Natural killer cell (primary cell): ENCODE measurements around the gene UBAC2. TPM values are rescaled to one million over a fixed set of nuclear protein-coding genes. Genes with fewer than 3 reads are reported as not detected.

Experiments used
- ATAC-seq, 3 donors: fragments of 150-1000 bp in 2 of 3; fragments of 200-7000 bp in 1 of 3; cut with Tn5 transposase; 1 replicate in 1 of 3; 2 replicates in 2 of 3; pipeline ENCODE4 v1.10.0; 2021; ENCODE audit warnings: mild to moderate bottlenecking in 2 of 3, moderate library complexity in 2 of 3
- DNase-seq, 2 donors: peaks; one replicate each; pipeline versions ENCODE4 v3.0.0 to v3.0.0-alpha.2; 2013 to 2021; ENCODE audit warnings: mixed read lengths in 1 of 2
- H3K27ac ChIP-seq: one replicate; pipeline ENCODE4 v1.5.1; 2013; ENCODE audit warnings: mild to moderate bottlenecking, low read length
- H3K27me3 ChIP-seq: one replicate; pipeline ENCODE4 v1.6.1; 2013; ENCODE audit warnings: low read length; ENCODE audit not compliant: control insufficient read depth, insufficient read depth
- H3K36me3 ChIP-seq: one replicate; pipeline ENCODE4 v1.6.1; 2013; ENCODE audit warnings: low read length; ENCODE audit not compliant: control insufficient read depth, insufficient read depth
- H3K4me1 ChIP-seq: one replicate; pipeline ENCODE4 v1.6.1; 2013; ENCODE audit warnings: low read length; ENCODE audit not compliant: control insufficient read depth, insufficient read depth
- H3K4me3 ChIP-seq: one replicate; pipeline ENCODE4 v1.5.1; 2013; ENCODE audit warnings: low read length
- H3K9me3 ChIP-seq: one replicate; pipeline ENCODE4 v1.6.1; 2013; ENCODE audit warnings: low read length; ENCODE audit not compliant: control insufficient read depth, insufficient read depth
- H3K27ac Mint-ChIP-seq, 2 donors: one replicate each; pipeline ENCODE4 v1.8.0; 2022; ENCODE audit warnings: mild to moderate bottlenecking in 2 of 2, mixed read lengths in 2 of 2, moderate library complexity in 1 of 2
- H3K27me3 Mint-ChIP-seq, 2 donors: one replicate each; pipeline ENCODE4 v1.8.0; 2022; ENCODE audit warnings: low read depth in 2 of 2, mixed read lengths in 2 of 2
- H3K36me3 Mint-ChIP-seq: one replicate; pipeline ENCODE4 v1.8.0; 2022; ENCODE audit warnings: mixed read lengths
- H3K4me1 Mint-ChIP-seq, 2 donors: one replicate each; pipeline ENCODE4 v1.8.0; 2022; ENCODE audit warnings: mixed read lengths in 2 of 2
- H3K4me3 Mint-ChIP-seq: one replicate; pipeline ENCODE4 v1.8.0; 2022; ENCODE audit warnings: mild to moderate bottlenecking, moderate library complexity, mixed read lengths
- H3K9me3 Mint-ChIP-seq, 2 donors: one replicate each; pipeline ENCODE4 v1.8.0; 2022; ENCODE audit warnings: mixed read lengths in 2 of 2
- CTCF ChIP-seq: fragments of 200-600 bp; IDR thresholded peaks from one replicate; pipeline ENCODE4 v1.8.0; 2022; ENCODE audit warnings: antibody characterized with exemption
- WGBS: methylation state at CpG from one replicate; pipeline ENCODE4 v1.1.7; 2013; ENCODE audit warnings: missing lambda C conversion rate; ENCODE audit not compliant: insufficient coverage; 5-methylcytosine and 5-hydroxymethylcytosine counted together
- intact Hi-C: fragments of 100-400 bp; cut with micrococcal nuclease; formaldehyde crosslinking; loops from one replicate; pipeline ENCODE4 v1.14.2; 2022
- total RNA-seq, 4 donors: library from RNA; stranded (reverse); fragments of 120-200 nt in 1 of 4; gene quantifications; one replicate each; pipeline versions ENCODE4 v1.2.3 to v1.2.4, GENCODE V29; 2013 to 2022

The UBAC2 gene
- total RNA-seq, 3 donors from 2014 or later (not counting 1 experiment from before 2014, with no cell fraction given): 50.6 to 59.1 (median 56.4) TPM

- Mint-ChIP-seq H3K4me1 (peaks cover 64 to 83% of the 10 kb centered on the region in 2 donors), H3K27ac (peak overlapping the region; percentile 85 to 91), H3K4me3 (peak overlapping the region; percentile 26), H3K27me3 (no peaks in the 10 kb centered on the region), H3K9me3 (peaks cover 0 to 2% of the 10 kb centered on the region in 2 donors), H3K36me3 (no peaks in the 10 kb centered on the region)
- peak overlapping the region; percentile 32 for H3K27ac ChIP-seq
- H3K4me3 ChIP-seq: no peak overlapping the region
- ATAC-seq (peak; percentile 36 to 70 (median 68)), DNase-seq (peak in 1 of 2 donors; percentile 76)
- intact Hi-C loops: no loop called here
- no peak for TF ChIP-seq CTCF
- H3K27me3 ChIP-seq: no peaks in the 10 kb centered on the region
- WGBS: 0% methylated on average over 1 of the region's 1 CpG
- peaks cover 6% of the 10 kb centered on the region for H3K9me3 ChIP-seq
- H3K4me1 ChIP-seq: peaks cover 63% of the 10 kb centered on the region
- peaks cover 6% of the 10 kb centered on the region for H3K36me3 ChIP-seq
Observed at GRCh38 chr13:99275093-99275469, 74.4 kb downstream of the UBAC2 start.

DNA sequence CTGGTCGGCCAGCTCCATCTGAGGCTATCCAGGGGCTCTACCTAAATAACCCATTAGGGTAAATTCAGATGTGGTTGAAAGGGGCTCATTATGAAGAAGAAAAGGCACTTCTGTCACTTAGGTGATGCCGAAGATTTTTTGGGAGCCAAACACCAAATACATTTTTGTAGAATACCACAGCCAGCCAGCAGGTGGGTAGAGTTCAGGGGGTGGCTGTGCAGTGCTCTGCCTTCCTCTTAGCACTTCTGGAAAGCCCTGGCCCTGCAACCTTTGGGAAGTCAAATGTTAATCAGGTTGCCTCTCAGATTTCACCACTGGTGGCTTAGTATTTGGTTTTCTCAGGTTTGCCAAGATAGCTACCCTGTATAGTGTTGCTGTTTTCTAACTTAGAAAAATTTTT, 76.1 kb downstream of the UBAC2 start:
- Histone ChIP-seq H3K27me3 (no peaks in the 10 kb centered on the region), H3K27ac (no peak overlapping the region), H3K4me1 (peaks cover 74% of the 10 kb centered on the region), H3K4me3 (no peak overlapping the region), H3K36me3 (peaks cover 8% of the 10 kb centered on the region), H3K9me3 (peaks cover 6% of the 10 kb centered on the region)
- peak in 1 of 2 donors; percentile 36 for DNase-seq
- intact Hi-C loops: no loop called here
- Mint-ChIP-seq H3K27me3 (no peaks in the 10 kb centered on the region), H3K9me3 (peaks cover 0 to 2% of the 10 kb centered on the region in 2 donors), H3K4me3 (no peak overlapping the region), H3K4me1 (peaks cover 78 to 90% of the 10 kb centered on the region in 2 donors), H3K36me3 (no peaks in the 10 kb centered on the region), H3K27ac (peak overlapping the region; percentile 11 to 47)
- no CpG with 5 or more reads among the region's 2 CpGs for WGBS
- TF ChIP-seq CTCF: no peak
- no peak for ATAC-seq

- Histone ChIP-seq H3K4me1 (peaks cover 73% of the 10 kb centered on the region), H3K9me3 (peaks cover under 1% of the 10 kb centered on the region), H3K27ac (no peak overlapping the region), H3K27me3 (no peaks in the 10 kb centered on the region), H3K4me3 (no peak overlapping the region), H3K36me3 (peaks cover 8% of the 10 kb centered on the region)
- peaks cover 80 to 91% of the 10 kb centered on the region in 2 donors for H3K4me1 Mint-ChIP-seq
- H3K4me3 Mint-ChIP-seq: no peak overlapping the region
- H3K27me3 Mint-ChIP-seq: no peaks in the 10 kb centered on the region
- no peaks in the 10 kb centered on the region for H3K36me3 Mint-ChIP-seq
- 76% methylated on average over 3 of the region's 4 CpGs for WGBS
- intact Hi-C loops: no loop called here
- ATAC-seq: no peak
- peaks cover 0 to 2% of the 10 kb centered on the region in 2 donors for H3K9me3 Mint-ChIP-seq
- no peak for TF ChIP-seq CTCF
- no peak for DNase-seq
- H3K27ac Mint-ChIP-seq: peak overlapping the region in 1 of 2 donors; percentile 11
Observed at GRCh38 chr13:99277629-99278028, 77.0 kb downstream of the UBAC2 start.

DNA sequence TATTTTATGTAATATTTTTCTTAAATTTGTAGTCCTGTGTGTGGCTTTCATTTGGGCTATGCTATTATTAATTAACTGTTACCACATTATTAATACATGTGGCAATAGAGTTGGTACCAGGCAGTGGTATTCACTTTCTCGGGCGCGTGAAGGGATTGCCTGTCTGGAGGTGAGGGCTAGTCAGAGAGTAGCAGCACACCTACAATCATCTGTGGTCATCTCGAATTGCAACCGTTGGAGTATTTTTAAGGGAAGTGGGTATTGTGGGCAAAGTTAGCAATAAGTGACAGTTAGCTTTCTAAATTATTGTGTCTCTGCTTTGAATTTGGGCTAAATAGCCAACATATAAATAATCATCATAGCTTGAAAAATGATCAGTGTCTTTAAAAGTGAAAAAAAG, 77.5 kb downstream of the UBAC2 start:
- Histone ChIP-seq H3K9me3 (no peaks in the 10 kb centered on the region), H3K27ac (no peak overlapping the region), H3K4me1 (peaks cover 70% of the 10 kb centered on the region), H3K27me3 (no peaks in the 10 kb centered on the region), H3K36me3 (peaks cover 8% of the 10 kb centered on the region), H3K4me3 (no peak overlapping the region)
- WGBS: 23% methylated on average over 5 of the region's 5 CpGs
- Mint-ChIP-seq H3K27ac (no peak overlapping the region), H3K4me1 (peaks cover 80 to 91% of the 10 kb centered on the region in 2 donors), H3K27me3 (no peaks in the 10 kb centered on the region), H3K4me3 (no peak overlapping the region), H3K36me3 (no peaks in the 10 kb centered on the region), H3K9me3 (no peaks in the 10 kb centered on the region)
- TF ChIP-seq CTCF: no peak
- intact Hi-C loops: no loop called here
- ATAC-seq: peak in 1 of 3 donors; percentile 23
- DNase-seq: peak in 1 of 2 donors; percentile 38
